Cardiac muscle cell (in vitro differentiated cells and primary cell): ENCODE results near the gene TJP3. TPM values are rescaled to one million over a fixed set of nuclear protein-coding genes. Genes with fewer than 3 reads are reported as not detected.

Experiments used
- DNase-seq, 2 donors: peaks; one replicate each; pipeline versions ENCODE4 v3.0.0 to v3.0.0-alpha.2; 2010 to 2017; ENCODE audit warnings: low read depth in 1 of 2, low spot score in 1 of 2
- H3K27ac ChIP-seq: fragments of 200-600 bp; sonication (generic); 2 replicates; pipeline ENCODE4 v1.5.1; 2016
- H3K27me3 ChIP-seq: fragments of 200-600 bp; sonication (generic); 2 replicates; pipeline ENCODE4 v1.6.0; 2016; ENCODE audit warnings: control low read depth
- H3K36me3 ChIP-seq: fragments of 200-600 bp; sonication (generic); 2 replicates; pipeline ENCODE4 v1.5.1; 2016; ENCODE audit warnings: control low read depth
- H3K4me1 ChIP-seq: fragments of 200-600 bp; sonication (generic); 2 replicates; pipeline ENCODE4 v1.8.1; 2017; ENCODE audit warnings: low read depth, mild to moderate bottlenecking, mixed run types
- H3K4me3 ChIP-seq: fragments of 200-600 bp; sonication (generic); 2 replicates; pipeline ENCODE4 v1.5.1; 2016; ENCODE audit warnings: mild to moderate bottlenecking
- H3K9me3 ChIP-seq: fragments of 200-600 bp; sonication (generic); 2 replicates; pipeline ENCODE4 v1.5.1; 2017; ENCODE audit warnings: low read depth, mild to moderate bottlenecking, control low read depth
- polyA plus RNA-seq: library from polyadenylated mRNA; unstranded; fragments of >200 nt; fragmentation: Nextera tagmentation; extraction: Ambion mirVana; gene quantifications from 2 replicates; pipeline ENCODE4 v1.2.1, GENCODE V29; 2016
- total RNA-seq: library from RNA; depleted of rRNA; stranded (reverse); fragments of >200 nt; gene quantifications from 2 replicates; pipeline ENCODE4 v1.2.3, GENCODE V29; 2016
- TF ChIP-seq, protein P1 (sequence below): IDR thresholded peaks from 2 replicates; pipeline ENCODE4 v1.5.1; 2012; ENCODE audit warnings: low read depth, mild to moderate bottlenecking, low read length

The TJP3 gene
- total and polyA plus RNA-seq, 2 experiments from 2014 or later: 5.0 to 5.2 TPM

DNA sequence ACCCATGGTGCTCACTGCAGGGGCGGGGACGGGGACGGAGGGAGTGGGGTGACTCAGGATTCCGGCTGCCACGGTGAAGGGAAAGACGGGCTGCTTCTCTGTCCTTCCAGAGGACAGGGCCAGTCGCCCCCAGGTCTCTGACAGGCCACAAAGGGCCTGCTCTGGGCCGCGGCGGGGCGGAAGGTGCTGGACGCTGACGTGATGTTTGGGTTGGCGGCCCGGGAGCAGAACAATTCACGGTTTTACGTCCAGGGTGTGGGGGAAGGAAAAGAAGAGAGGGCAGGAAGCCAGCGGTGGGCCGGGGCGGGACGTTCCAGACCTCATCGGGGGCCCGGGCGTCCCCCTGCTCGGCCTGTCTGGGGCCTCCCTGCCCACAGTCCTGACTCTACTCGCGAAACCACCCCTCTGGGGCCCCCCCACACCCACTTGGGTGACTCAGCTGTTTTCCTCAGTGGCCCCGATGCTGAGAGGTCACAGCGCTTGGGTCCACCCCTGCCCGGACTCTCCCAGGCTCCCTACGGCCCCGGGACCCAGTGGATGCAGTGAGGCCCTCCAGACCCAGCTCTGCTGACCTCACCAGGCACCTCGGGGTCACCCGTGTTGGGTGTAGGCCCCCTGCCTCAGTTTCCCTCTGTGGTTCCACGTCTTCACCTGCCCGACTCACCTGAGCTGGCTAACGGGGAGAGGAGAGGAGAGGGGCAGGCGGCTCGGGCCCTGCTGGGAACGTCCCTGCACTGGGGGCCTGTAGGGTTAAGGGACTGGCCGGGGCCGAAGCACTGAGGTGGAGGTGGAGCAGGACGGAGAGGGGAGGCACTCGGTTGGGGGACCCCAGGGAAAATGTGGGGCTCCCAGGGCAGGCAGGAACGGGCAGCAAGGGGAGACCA is 37.1 kb upstream of the TJP3 start:
- H3K27me3 ChIP-seq: no peaks in the 10 kb centered on the region
- H3K4me3 ChIP-seq: no peak overlapping the region
- TF ChIP-seq, protein P1, sequence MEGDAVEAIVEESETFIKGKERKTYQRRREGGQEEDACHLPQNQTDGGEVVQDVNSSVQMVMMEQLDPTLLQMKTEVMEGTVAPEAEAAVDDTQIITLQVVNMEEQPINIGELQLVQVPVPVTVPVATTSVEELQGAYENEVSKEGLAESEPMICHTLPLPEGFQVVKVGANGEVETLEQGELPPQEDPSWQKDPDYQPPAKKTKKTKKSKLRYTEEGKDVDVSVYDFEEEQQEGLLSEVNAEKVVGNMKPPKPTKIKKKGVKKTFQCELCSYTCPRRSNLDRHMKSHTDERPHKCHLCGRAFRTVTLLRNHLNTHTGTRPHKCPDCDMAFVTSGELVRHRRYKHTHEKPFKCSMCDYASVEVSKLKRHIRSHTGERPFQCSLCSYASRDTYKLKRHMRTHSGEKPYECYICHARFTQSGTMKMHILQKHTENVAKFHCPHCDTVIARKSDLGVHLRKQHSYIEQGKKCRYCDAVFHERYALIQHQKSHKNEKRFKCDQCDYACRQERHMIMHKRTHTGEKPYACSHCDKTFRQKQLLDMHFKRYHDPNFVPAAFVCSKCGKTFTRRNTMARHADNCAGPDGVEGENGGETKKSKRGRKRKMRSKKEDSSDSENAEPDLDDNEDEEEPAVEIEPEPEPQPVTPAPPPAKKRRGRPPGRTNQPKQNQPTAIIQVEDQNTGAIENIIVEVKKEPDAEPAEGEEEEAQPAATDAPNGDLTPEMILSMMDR: no peak
- H3K27ac ChIP-seq: peak overlapping the region; percentile 63
- peaks cover 13% of the 10 kb centered on the region for H3K4me1 ChIP-seq
- no peaks in the 10 kb centered on the region for H3K9me3 ChIP-seq
- no peaks in the 10 kb centered on the region for H3K36me3 ChIP-seq
- peak in 1 of 2 donors; percentile 88 for DNase-seq

- Histone ChIP-seq H3K9me3 (no peaks in the 10 kb centered on the region), H3K27ac (peak overlapping the region; percentile 63), H3K4me1 (peaks cover 13% of the 10 kb centered on the region), H3K36me3 (no peaks in the 10 kb centered on the region), H3K27me3 (no peaks in the 10 kb centered on the region), H3K4me3 (no peak overlapping the region)
- peak in 1 of 2 donors; percentile 40 for DNase-seq
- TF ChIP-seq, protein P1: no peak
These were observed 36.3 kb upstream of the TJP3 start for GRCh38 chr19:3671680-3672574.

GRCh38 chr19:3672575-3672948 is 35.6 kb upstream of the TJP3 start:
- peak overlapping the region; percentile 63 for H3K27ac ChIP-seq
- no peak for DNase-seq

DNA sequence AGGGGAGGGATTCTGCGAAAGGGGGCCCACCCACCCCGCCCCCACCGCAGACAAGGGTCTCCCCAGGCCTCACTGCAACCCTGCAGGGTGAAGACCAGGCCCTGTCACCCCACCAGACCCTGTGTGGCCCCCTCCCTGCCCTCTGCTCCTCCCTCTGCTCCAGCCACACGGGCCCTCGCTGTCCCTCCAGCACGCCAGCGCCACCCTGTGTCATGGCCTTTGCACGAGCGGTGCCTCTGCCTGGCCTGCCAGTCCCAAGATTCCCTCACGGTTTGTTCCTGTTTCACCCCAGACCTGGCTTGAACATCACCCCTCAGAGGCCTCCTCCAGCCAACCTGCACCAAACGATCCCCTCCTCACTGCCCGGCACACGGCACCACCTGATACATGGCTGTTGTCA is 35.2 kb upstream of the TJP3 start:
- no peak overlapping the region for H3K27ac ChIP-seq
- no peak for DNase-seq
- no peaks in the 10 kb centered on the region for H3K9me3 ChIP-seq
- H3K4me3 ChIP-seq: no peak overlapping the region
- TF ChIP-seq, protein P1: no peak
- H3K27me3 ChIP-seq: no peaks in the 10 kb centered on the region
- H3K4me1 ChIP-seq: peaks cover 13% of the 10 kb centered on the region
- no peaks in the 10 kb centered on the region for H3K36me3 ChIP-seq

More at GRCh38 chr19:3672575-3672948, 35.6 kb upstream of the TJP3 start:
- TF ChIP-seq, protein P1: no peak
- H3K9me3 ChIP-seq: no peaks in the 10 kb centered on the region
- no peaks in the 10 kb centered on the region for H3K36me3 ChIP-seq
- no peaks in the 10 kb centered on the region for H3K27me3 ChIP-seq
- H3K4me1 ChIP-seq: peaks cover 13% of the 10 kb centered on the region
- no peak overlapping the region for H3K4me3 ChIP-seq

- H3K9me3 ChIP-seq: no peaks in the 10 kb centered on the region
- peaks cover 13% of the 10 kb centered on the region for H3K4me1 ChIP-seq
- no peaks in the 10 kb centered on the region for H3K36me3 ChIP-seq
- H3K4me3 ChIP-seq: no peak overlapping the region
- no peak overlapping the region for H3K27ac ChIP-seq
- DNase-seq: no peak
- TF ChIP-seq, protein P1: no peak
- no peaks in the 10 kb centered on the region for H3K27me3 ChIP-seq
These were observed 34.4 kb upstream of the TJP3 start for GRCh38 chr19:3673506-3674439.
